ENCODE results near the gene COL3A1.

DNA sequence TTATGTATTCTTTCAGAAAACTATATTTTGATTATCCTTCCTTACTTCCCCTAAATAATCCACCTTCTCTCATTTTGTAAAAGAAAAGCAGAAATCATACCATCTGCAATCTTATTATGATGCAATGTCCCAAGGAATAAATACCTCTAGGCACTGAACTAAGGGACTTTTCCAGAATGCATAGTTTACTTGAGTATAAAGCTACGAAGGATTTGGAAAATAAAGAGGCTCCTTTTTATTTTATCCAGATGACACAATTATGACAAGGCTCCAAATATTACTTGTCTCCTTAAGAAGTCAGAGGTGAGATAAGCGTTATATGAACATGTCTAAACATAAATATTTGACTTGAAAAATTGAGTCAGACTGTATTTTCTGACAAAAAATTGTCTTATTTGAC lies 72.1 kb downstream of the COL3A1 start:
- TF ChIP-seq, protein P1, sequence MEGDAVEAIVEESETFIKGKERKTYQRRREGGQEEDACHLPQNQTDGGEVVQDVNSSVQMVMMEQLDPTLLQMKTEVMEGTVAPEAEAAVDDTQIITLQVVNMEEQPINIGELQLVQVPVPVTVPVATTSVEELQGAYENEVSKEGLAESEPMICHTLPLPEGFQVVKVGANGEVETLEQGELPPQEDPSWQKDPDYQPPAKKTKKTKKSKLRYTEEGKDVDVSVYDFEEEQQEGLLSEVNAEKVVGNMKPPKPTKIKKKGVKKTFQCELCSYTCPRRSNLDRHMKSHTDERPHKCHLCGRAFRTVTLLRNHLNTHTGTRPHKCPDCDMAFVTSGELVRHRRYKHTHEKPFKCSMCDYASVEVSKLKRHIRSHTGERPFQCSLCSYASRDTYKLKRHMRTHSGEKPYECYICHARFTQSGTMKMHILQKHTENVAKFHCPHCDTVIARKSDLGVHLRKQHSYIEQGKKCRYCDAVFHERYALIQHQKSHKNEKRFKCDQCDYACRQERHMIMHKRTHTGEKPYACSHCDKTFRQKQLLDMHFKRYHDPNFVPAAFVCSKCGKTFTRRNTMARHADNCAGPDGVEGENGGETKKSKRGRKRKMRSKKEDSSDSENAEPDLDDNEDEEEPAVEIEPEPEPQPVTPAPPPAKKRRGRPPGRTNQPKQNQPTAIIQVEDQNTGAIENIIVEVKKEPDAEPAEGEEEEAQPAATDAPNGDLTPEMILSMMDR (IDR thresholded peaks at IDR 0.05), result no peak
- no peak for TF ChIP-seq POLR2A (IDR thresholded peaks at IDR 0.05)
